DOHH2 (cell line): ENCODE results near the gene PRELP.

ENCODE experiments used
- CTCF ChIP-seq: fragments of 200-600 bp; sonication (generic); IDR thresholded peaks from one replicate; pipeline ENCODE4 v1.5.1; 2014; ENCODE audit warnings: antibody characterized with exemption, mild to moderate bottlenecking, low read depth, low read length; ENCODE audit not compliant: poor library complexity, severe bottlenecking
- EZH2phosphoT487 ChIP-seq: fragments of 200-600 bp; sonication (generic); IDR thresholded peaks from 2 replicates; pipeline ENCODE4 v1.6.1; 2017; ENCODE audit warnings: borderline replicate concordance, mild to moderate bottlenecking, antibody characterized with exemption, low read length, moderate library complexity, mixed read lengths

- TF ChIP-seq CTCF (no peak), EZH2phosphoT487 (no peak)
Measured at GRCh38 chr1:203493901-203494300, 18.3 kb downstream of the PRELP start, which contains the start of gene OPTC.
